ENCODE data around the gene CDH22. TPM values are rescaled to one million over a fixed set of nuclear protein-coding genes. Genes with fewer than 3 reads are reported as not detected.

CDH22 gene
- total and polyA plus RNA-seq, 7 experiments from 2014 or later: not detected

DNA sequence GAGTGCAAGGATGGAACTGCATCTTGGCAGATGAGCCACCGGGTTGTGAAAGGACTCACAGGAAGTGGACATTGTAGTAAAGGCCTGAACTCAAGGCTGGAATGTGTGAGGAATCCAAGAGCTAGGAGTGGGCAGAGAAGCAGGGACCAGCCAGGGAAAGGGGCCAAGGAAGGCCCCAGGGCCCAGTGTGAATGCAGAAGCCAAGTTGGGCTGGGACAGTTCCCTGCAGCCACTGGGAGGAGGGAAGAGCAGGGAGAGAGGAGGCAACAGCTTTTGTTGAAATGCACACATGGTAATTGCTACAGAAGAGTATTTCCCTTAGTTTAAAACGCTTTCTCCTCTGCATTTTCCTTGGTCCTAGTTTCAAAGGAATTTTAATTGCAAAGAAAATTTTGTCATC is 34.6 kb downstream of the CDH22 start:
- Mint-ChIP-seq H3K27ac (no peak overlapping the region), H3K27me3 (peaks cover 37 to 87% (median 76%) of the 10 kb centered on the region in 5 donors), H3K4me1 (peaks cover 0 to 5% (median 0%) of the 10 kb centered on the region in 7 donors), H3K9me3 (peaks cover 0 to 31% (median 16%) of the 10 kb centered on the region in 11 donors), H3K4me3 (no peak overlapping the region), H3K36me3 (peaks cover 0 to 9% (median 5%) of the 10 kb centered on the region in 5 donors)
- intact Hi-C loops (cut with micrococcal nuclease): no loop called here
- Histone ChIP-seq H3K4me3 (ENCODE audit: low read length) (no peak overlapping the region), H3K4me1 (ENCODE audit: control insufficient read depth in 2 of 2, insufficient read depth in 2 of 2, low read length in 2 of 2) (no peaks in the 10 kb centered on the region), H3K36me3 (ENCODE audit: control insufficient read depth in 2 of 3, insufficient read depth in 3 of 3, low read length in 3 of 3) (no peaks in the 10 kb centered on the region), H3K27ac (ENCODE audit: low read depth, low read length) (no peak overlapping the region), H3K27me3 (ENCODE audit: control insufficient read depth in 2 of 2, insufficient read depth in 2 of 2, low read length in 2 of 2) (no peaks in the 10 kb centered on the region), H3K9me3 (ENCODE audit: control insufficient read depth in 2 of 3, low read length in 3 of 3) (peaks cover 0 to 10% (median 0%) of the 10 kb centered on the region in 3 experiments)
- ATAC-seq (no peak), DNase-seq (no peak)
- CTCF ChIA-PET: no interaction called here
- POLR2A ChIA-PET: no interaction called here

DNA sequence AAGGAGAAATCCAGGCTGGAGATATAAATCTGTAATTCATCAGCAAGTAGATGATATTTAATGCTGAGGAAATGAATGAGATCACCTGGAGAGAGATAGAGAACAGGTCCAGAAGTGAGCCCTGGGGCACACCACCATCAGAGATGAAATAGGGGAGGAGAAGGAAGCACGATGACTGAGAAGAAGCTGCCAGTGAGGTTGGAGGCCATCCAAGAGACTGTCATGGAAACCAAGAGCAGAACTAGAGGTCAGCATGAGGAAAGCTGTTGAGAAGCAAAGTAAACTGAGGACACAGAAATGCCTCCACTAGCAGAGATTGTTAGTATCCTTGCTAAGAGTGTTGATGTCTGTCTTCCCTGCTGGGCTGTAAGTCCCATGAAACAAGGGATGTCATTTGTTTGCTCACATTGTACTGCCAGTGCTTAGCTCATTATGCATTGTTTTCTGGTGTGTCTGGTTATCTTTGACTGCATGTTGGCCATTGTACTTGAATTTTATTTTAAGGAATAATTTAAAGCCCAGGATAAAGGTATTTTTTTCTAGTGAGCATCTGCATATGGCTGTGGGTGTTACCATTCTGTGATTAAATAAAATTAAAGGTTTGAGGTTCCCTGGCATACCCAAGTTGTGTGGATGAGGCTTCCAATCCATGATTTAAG is 35.8 kb downstream of the CDH22 start:
- Mint-ChIP-seq H3K36me3 (peaks cover 0 to 9% (median 5%) of the 10 kb centered on the region in 5 donors), H3K4me3 (no peak overlapping the region), H3K9me3 (peaks cover 0 to 31% (median 16%) of the 10 kb centered on the region in 11 donors), H3K4me1 (peaks cover 0 to 5% (median 0%) of the 10 kb centered on the region in 7 donors), H3K27me3 (peaks cover 36 to 77% (median 73%) of the 10 kb centered on the region in 5 donors), H3K27ac (no peak overlapping the region)
- H3K9me3 ChIP-seq (ENCODE audit: control insufficient read depth in 2 of 3, low read length in 3 of 3): peaks cover 0 to 10% (median 0%) of the 10 kb centered on the region in 3 experiments
- no peaks in the 10 kb centered on the region for H3K27me3 ChIP-seq (ENCODE audit: control insufficient read depth in 2 of 2, insufficient read depth in 2 of 2, low read length in 2 of 2)
- CTCF ChIA-PET: no interaction called here
- DNase-seq: no peak
- ATAC-seq: no peak
- H3K36me3 ChIP-seq (ENCODE audit: control insufficient read depth in 2 of 3, insufficient read depth in 3 of 3, low read length in 3 of 3): no peaks in the 10 kb centered on the region
- H3K4me3 ChIP-seq (ENCODE audit: low read length): no peak overlapping the region
- H3K27ac ChIP-seq (ENCODE audit: low read depth, low read length): no peak overlapping the region
- POLR2A ChIA-PET: no interaction called here
- no peaks in the 10 kb centered on the region for H3K4me1 ChIP-seq (ENCODE audit: control insufficient read depth in 2 of 2, insufficient read depth in 2 of 2, low read length in 2 of 2)
- intact Hi-C loops (cut with micrococcal nuclease): no loop called here

DNA sequence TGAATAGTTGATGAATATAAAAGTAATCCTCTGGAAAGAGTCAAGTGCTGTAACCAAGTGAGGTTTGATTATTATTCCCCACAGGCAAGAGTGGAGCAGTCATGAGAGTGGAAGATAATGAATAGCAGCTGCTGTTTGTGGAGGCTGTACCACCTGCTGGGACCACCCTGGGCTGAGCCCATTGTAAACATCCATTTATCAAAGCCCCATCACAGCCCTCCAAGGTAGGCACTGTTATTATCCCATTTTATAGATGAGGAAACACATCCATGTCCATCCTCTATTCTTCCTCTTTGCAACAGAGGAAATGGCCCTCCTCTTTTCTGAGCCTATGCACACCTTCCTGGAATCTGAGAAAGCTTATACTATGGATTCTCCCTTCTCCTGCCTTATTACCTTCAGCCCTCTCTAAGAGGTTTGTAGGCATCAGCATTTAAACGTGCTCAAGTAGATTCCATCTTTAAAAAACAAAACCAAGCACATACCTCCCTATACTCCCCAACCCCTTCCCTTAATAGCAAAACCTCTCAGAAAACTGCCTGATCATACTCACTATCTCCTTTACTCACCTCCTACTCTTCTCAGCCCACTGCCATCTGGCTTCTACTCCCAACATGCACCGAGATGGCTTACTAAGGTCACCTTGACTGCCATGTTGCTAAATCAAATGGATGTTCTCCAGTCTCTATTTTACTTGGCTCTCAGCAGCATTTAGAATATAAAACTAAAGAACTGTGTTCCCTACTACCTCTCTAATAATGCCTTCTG is 37.1 kb downstream of the CDH22 start:
- no peak overlapping the region for H3K4me3 ChIP-seq (ENCODE audit: low read length)
- Mint-ChIP-seq H3K9me3 (peaks cover 0 to 31% (median 16%) of the 10 kb centered on the region in 11 donors), H3K27ac (no peak overlapping the region), H3K27me3 (peaks cover 37 to 75% (median 67%) of the 10 kb centered on the region in 5 donors), H3K4me3 (no peak overlapping the region), H3K4me1 (no peaks in the 10 kb centered on the region), H3K36me3 (peaks cover 0 to 9% (median 4%) of the 10 kb centered on the region in 5 donors)
- no peak overlapping the region for H3K27ac ChIP-seq (ENCODE audit: low read depth, low read length)
- no peaks in the 10 kb centered on the region for H3K36me3 ChIP-seq (ENCODE audit: control insufficient read depth in 2 of 3, insufficient read depth in 3 of 3, low read length in 3 of 3)
- DNase-seq (no peak), ATAC-seq (no peak)
- POLR2A ChIA-PET: no interaction called here
- intact Hi-C loops (cut with micrococcal nuclease): no loop called here
- no peaks in the 10 kb centered on the region for H3K4me1 ChIP-seq (ENCODE audit: control insufficient read depth in 2 of 2, insufficient read depth in 2 of 2, low read length in 2 of 2)
- CTCF ChIA-PET: no interaction called here
- no peaks in the 10 kb centered on the region for H3K27me3 ChIP-seq (ENCODE audit: control insufficient read depth in 2 of 2, insufficient read depth in 2 of 2, low read length in 2 of 2)
- peaks cover 0 to 10% (median 0%) of the 10 kb centered on the region in 3 experiments for H3K9me3 ChIP-seq (ENCODE audit: control insufficient read depth in 2 of 3, low read length in 3 of 3)

DNA sequence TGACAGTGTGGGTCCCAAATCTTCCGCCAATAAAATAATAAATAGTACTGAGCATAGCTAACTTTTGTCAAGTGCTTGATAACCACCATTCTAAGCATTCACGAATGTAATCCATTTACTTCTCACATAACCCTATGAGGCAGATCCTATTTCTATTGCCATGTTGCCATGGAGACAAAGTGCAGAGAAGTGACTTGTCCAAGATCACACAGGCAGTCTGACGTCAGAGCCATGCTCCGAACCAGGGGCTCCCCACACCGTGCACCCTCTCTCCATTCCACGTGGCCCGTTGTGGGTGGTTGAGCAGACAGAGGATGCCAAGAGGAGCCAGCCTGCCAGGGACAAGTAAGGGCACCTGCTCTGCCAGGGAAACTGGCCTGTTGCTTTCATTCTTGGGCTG is 38.9 kb downstream of the CDH22 start:
- H3K9me3 Mint-ChIP-seq: peaks cover 0 to 26% (median 13%) of the 10 kb centered on the region in 11 donors
- H3K27ac ChIP-seq (ENCODE audit: low read depth, low read length): no peak overlapping the region
- CTCF ChIA-PET: no interaction called here

DNA sequence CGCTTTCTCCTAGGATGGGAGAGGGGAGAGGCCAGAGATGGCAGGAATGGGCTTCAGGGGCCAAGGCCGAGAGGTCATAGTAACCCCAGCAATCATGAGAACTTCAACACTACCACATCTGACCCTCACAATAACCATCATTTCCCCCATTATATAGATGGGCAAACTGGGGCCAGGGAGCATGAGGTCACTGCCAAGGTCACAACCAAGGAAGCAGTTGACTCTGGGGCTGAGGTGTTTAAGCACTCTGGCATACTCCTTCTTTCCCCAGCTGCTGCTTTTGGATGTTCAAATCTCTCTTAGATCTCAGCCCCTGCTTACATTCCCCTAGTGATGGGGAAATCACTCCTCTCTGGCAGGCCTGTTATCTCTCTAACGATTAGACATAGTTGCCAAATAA is 39.6 kb downstream of the CDH22 start:
- H3K27me3 Mint-ChIP-seq: peaks cover 30 to 73% (median 60%) of the 10 kb centered on the region in 5 donors
- no peaks in the 10 kb centered on the region for H3K4me1 ChIP-seq (ENCODE audit: control insufficient read depth in 2 of 2, insufficient read depth in 2 of 2, low read length in 2 of 2)
- intact Hi-C loops (cut with micrococcal nuclease): no loop called here

More for the DNA sequence above, 38.9 kb downstream of the CDH22 start:
- ATAC-seq: no peak
- no peak overlapping the region for H3K4me3 Mint-ChIP-seq
- Histone ChIP-seq H3K36me3 (ENCODE audit: control insufficient read depth in 2 of 3, insufficient read depth in 3 of 3, low read length in 3 of 3) (no peaks in the 10 kb centered on the region), H3K27me3 (ENCODE audit: control insufficient read depth in 2 of 2, insufficient read depth in 2 of 2, low read length in 2 of 2) (no peaks in the 10 kb centered on the region), H3K4me1 (ENCODE audit: control insufficient read depth in 2 of 2, insufficient read depth in 2 of 2, low read length in 2 of 2) (no peaks in the 10 kb centered on the region), H3K4me3 (ENCODE audit: low read length) (no peak overlapping the region), H3K9me3 (ENCODE audit: control insufficient read depth in 2 of 3, low read length in 3 of 3) (peaks cover 0 to 10% (median 0%) of the 10 kb centered on the region in 3 experiments)
- peaks cover 0 to 5% (median 4%) of the 10 kb centered on the region in 5 donors for H3K36me3 Mint-ChIP-seq
- intact Hi-C loops (cut with micrococcal nuclease): no loop called here
- no peak for DNase-seq
- peaks cover 30 to 75% (median 61%) of the 10 kb centered on the region in 5 donors for H3K27me3 Mint-ChIP-seq
- POLR2A ChIA-PET: no interaction called here
- no peak overlapping the region for H3K27ac Mint-ChIP-seq
- no peaks in the 10 kb centered on the region for H3K4me1 Mint-ChIP-seq

DNA sequence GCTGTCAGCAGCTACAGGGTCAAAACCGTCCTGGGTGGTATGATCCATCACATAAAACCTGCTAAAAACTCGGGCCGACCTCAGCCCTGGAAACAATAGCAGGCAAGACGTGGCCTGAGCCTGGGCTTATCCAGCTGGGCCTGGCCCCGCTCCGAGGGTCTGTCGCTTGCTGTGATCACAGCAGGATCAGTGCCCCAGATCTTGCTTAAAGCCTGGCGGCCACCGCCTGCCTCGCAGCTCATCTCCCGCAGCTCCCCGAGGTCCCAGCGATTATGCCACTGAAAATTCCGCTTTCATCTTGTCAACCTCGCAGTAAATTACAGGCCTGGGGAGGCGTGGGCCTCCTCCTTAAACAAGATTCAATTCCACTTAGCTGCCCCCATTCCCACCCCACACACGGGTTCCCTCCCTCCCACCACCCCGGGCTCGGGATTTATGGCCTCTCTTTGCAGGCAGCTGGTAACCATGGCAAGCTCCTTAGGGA is 40.1 kb downstream of the CDH22 start:
- Mint-ChIP-seq H3K4me1 (no peaks in the 10 kb centered on the region), H3K9me3 (peaks cover 0 to 20% (median 7%) of the 10 kb centered on the region in 11 donors), H3K27ac (no peak overlapping the region), H3K36me3 (peaks cover 0 to 5% (median 0%) of the 10 kb centered on the region in 5 donors), H3K27me3 (peaks cover 30 to 69% (median 60%) of the 10 kb centered on the region in 5 donors), H3K4me3 (no peak overlapping the region)
- Histone ChIP-seq H3K4me1 (ENCODE audit: control insufficient read depth in 2 of 2, insufficient read depth in 2 of 2, low read length in 2 of 2) (no peaks in the 10 kb centered on the region), H3K27ac (ENCODE audit: low read depth, low read length) (no peak overlapping the region), H3K4me3 (ENCODE audit: low read length) (no peak overlapping the region), H3K27me3 (ENCODE audit: control insufficient read depth in 2 of 2, insufficient read depth in 2 of 2, low read length in 2 of 2) (no peaks in the 10 kb centered on the region), H3K36me3 (ENCODE audit: control insufficient read depth in 2 of 3, insufficient read depth in 3 of 3, low read length in 3 of 3) (no peaks in the 10 kb centered on the region), H3K9me3 (ENCODE audit: control insufficient read depth in 2 of 3, low read length in 3 of 3) (peaks cover 0 to 6% (median 0%) of the 10 kb centered on the region in 3 experiments)
- ChIA-PET CTCF (no interaction called here), POLR2A (no interaction called here)
- DNase-seq (no peak), ATAC-seq (no peak)
- intact Hi-C loops (cut with micrococcal nuclease): no loop called here

More for the DNA sequence above, 39.6 kb downstream of the CDH22 start:
- no peak overlapping the region for H3K4me3 Mint-ChIP-seq
- H3K9me3 Mint-ChIP-seq: peaks cover 0 to 25% (median 12%) of the 10 kb centered on the region in 11 donors
- Histone ChIP-seq H3K27ac (ENCODE audit: low read depth, low read length) (no peak overlapping the region), H3K4me3 (ENCODE audit: low read length) (no peak overlapping the region), H3K9me3 (ENCODE audit: control insufficient read depth in 2 of 3, low read length in 3 of 3) (peaks cover 0 to 9% (median 0%) of the 10 kb centered on the region in 3 experiments), H3K27me3 (ENCODE audit: control insufficient read depth in 2 of 2, insufficient read depth in 2 of 2, low read length in 2 of 2) (no peaks in the 10 kb centered on the region), H3K36me3 (ENCODE audit: control insufficient read depth in 2 of 3, insufficient read depth in 3 of 3, low read length in 3 of 3) (no peaks in the 10 kb centered on the region)
- DNase-seq: no peak
- H3K36me3 Mint-ChIP-seq: peaks cover 0 to 5% (median 4%) of the 10 kb centered on the region in 5 donors
- ATAC-seq: no peak
- ChIA-PET POLR2A (no interaction called here), CTCF (no interaction called here)
- H3K4me1 Mint-ChIP-seq: no peaks in the 10 kb centered on the region
- no peak overlapping the region for H3K27ac Mint-ChIP-seq

Measured in naive thymus-derived CD4-positive, alpha-beta T cell (primary cell).